Activated CD8-positive, alpha-beta T cell treated with anti-CD3 and anti-CD28 coated beads for 36 hours (primary cell): ENCODE data around the gene MS4A6A. TPM values are rescaled to one million over a fixed set of nuclear protein-coding genes. Genes with fewer than 3 reads are reported as not detected.
"Not testable (repeated sequence)": the region's sequence is repeated elsewhere in the genome, so short reads cannot be mapped to it uniquely, and the experiment has no call there.

ENCODE experiments used
- ATAC-seq: fragments of 200-7000 bp; cut with Tn5 transposase; one replicate; pipeline ENCODE4 v1.10.0; 2021; ENCODE audit warnings: mild to moderate bottlenecking, moderate library complexity
- CTCF ChIA-PET: fragments of 350-600 bp; sonication (Branson Sonifier 250); formaldehyde crosslinking; loops from one replicate; lab custom pipeline; 2021; ENCODE audit warnings: antibody characterized with exemption; lab: Charles Lee
- POLR2A ChIA-PET: fragments of 350-600 bp; sonication (Branson Sonifier 250); formaldehyde crosslinking; loops from one replicate; lab custom pipeline; 2021; ENCODE audit warnings: antibody characterized with exemption; lab: Charles Lee
- DNase-seq: peaks from one replicate; pipeline ENCODE4 v3.0.0-alpha.2; 2020
- H3K27ac Mint-ChIP-seq: one replicate; pipeline ENCODE4 v1.8.0; 2021; ENCODE audit warnings: mild to moderate bottlenecking, mixed read lengths
- H3K27me3 Mint-ChIP-seq: one replicate; pipeline ENCODE4 v1.8.0; 2021; ENCODE audit warnings: mixed read lengths
- H3K36me3 Mint-ChIP-seq: one replicate; pipeline ENCODE4 v1.8.0; 2021; ENCODE audit warnings: low read depth, mixed read lengths
- H3K4me1 Mint-ChIP-seq: one replicate; pipeline ENCODE4 v1.8.0; 2021; ENCODE audit warnings: low read depth, mixed read lengths
- H3K4me3 Mint-ChIP-seq: one replicate; pipeline ENCODE4 v1.8.0; 2021; ENCODE audit warnings: mild to moderate bottlenecking, moderate library complexity, mixed read lengths
- H3K9me3 Mint-ChIP-seq: one replicate; pipeline ENCODE4 v1.8.0; 2021; ENCODE audit warnings: mixed read lengths
- CTCF ChIP-seq: fragments of 200-600 bp; IDR thresholded peaks from one replicate; pipeline ENCODE4 v1.8.0; 2022; ENCODE audit warnings: antibody characterized with exemption, mild to moderate bottlenecking
- intact Hi-C: fragments of 100-400 bp; cut with micrococcal nuclease; formaldehyde crosslinking; loops from one replicate; pipeline ENCODE4 v1.10.0; 2022
- total RNA-seq, 2 experiments: library from RNA; stranded (reverse); gene quantifications; one replicate each; pipeline ENCODE4 v1.2.3, GENCODE V29; 2021

The MS4A6A gene
- total RNA-seq, 2 experiments from 2014 or later: not detected

DNA sequence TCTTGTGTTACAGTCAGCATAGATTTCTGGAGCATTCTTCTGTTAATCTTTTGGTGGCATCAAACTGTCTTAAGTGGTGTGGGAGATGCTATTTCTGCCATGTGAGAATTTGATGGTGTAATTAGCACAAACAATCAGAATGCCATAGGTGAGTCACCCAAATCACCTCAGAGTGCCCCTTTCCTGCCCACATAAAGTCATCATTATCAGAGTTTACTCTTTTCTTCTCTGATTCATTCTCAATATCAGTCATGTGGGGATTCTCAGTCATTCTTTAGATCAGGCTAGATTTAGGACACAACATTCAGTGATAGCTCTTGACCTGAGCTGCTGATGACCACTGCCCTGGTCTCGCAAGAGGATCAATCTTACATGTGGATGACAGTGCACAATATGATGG, 23.7 kb upstream of the MS4A6A start:
- Mint-ChIP-seq H3K27ac (peak overlapping the region; percentile 5), H3K27me3 (peaks cover 22% of the 10 kb centered on the region), H3K4me1 (peaks cover 25% of the 10 kb centered on the region), H3K4me3 (no peak overlapping the region), H3K36me3 (no peaks in the 10 kb centered on the region), H3K9me3 (peaks cover 7% of the 10 kb centered on the region)
- CTCF ChIA-PET: no interaction called here
- no peak for TF ChIP-seq CTCF
- ATAC-seq: peak; percentile 82
- DNase-seq: peak; percentile 32
- intact Hi-C loops: no loop called here
- POLR2A ChIA-PET: no interaction called here

DNA sequence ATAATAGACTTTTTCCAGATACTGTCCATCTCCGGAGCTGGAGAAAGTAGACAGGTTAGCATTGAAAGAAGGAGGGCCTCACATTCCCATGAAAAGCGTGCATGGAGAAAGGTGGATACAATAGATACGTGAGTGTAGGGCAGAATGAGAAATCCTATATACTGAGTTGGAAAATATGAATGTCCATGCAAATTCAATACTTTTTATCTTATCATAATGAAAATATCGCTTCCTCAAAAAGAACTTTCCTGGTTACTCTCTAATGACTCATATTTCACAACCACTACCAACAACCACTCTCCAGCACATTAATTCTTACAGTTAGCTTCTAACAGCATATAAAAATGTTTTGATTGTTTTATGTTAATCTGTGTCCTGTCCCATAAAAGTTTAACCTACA, 22.0 kb upstream of the MS4A6A start:
- Mint-ChIP-seq H3K4me3 (no peak overlapping the region), H3K9me3 (peaks cover 7% of the 10 kb centered on the region), H3K36me3 (no peaks in the 10 kb centered on the region), H3K4me1 (peaks cover 25% of the 10 kb centered on the region), H3K27me3 (peaks cover 21% of the 10 kb centered on the region), H3K27ac (no peak overlapping the region)
- ATAC-seq: no peak
- TF ChIP-seq CTCF: no peak
- ChIA-PET POLR2A (no interaction called here), CTCF (interaction anchor here (0.9 to 1.3 kb wide), 2 partner anchors 10 to 47 kb away, joined by 4 read pairs; no protein-coding TSS in a partner anchor)
- no peak for DNase-seq
- intact Hi-C loops: no loop called here

- H3K27ac Mint-ChIP-seq, DNase-seq, H3K9me3 Mint-ChIP-seq, H3K36me3 Mint-ChIP-seq, POLR2A ChIA-PET, CTCF ChIA-PET, intact Hi-C loops, H3K4me3 Mint-ChIP-seq, ATAC-seq: not testable (repeated sequence)
- H3K4me1 Mint-ChIP-seq: peaks cover 17% of the 10 kb centered on the region
- H3K27me3 Mint-ChIP-seq: peaks cover 15% of the 10 kb centered on the region
Measured at GRCh38 chr11:60201334-60201733, 18.5 kb upstream of the MS4A6A start.

DNA sequence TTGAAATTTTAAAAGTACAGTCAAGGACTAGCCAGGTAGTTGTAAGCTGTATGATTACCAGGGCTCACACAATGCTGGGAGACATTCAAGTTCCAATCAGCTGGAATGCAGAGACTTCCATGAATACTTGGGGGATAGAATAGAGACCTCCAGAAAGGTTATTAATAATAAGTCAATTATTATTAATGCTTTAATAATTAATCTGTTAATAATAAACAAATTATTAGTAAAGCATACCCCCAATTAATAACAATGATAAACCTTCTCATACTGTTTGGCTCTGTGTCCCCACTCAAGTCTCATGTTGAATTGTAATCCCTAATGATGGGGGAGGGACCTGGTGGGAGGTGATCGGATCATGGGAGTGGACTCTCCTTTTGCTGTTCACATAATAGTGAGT, 14.6 kb upstream of the MS4A6A start:
- H3K27me3 Mint-ChIP-seq: peaks cover 19% of the 10 kb centered on the region
- H3K4me1 Mint-ChIP-seq: peaks cover 15% of the 10 kb centered on the region
- intact Hi-C loops: no loop called here
- peaks cover 9% of the 10 kb centered on the region for H3K9me3 Mint-ChIP-seq
- H3K4me3 Mint-ChIP-seq: no peak overlapping the region
- ATAC-seq (no peak), DNase-seq (no peak)
- no peak overlapping the region for H3K27ac Mint-ChIP-seq
- no peaks in the 10 kb centered on the region for H3K36me3 Mint-ChIP-seq
- no peak for TF ChIP-seq CTCF
- ChIA-PET POLR2A (interaction anchor here (0.6 kb wide), 1 partner anchor 257 kb away, joined by 3 read pairs; no protein-coding TSS in a partner anchor), CTCF (interaction anchor here (1.0 kb wide), 1 partner anchor 32 kb away, joined by 3 read pairs; no protein-coding TSS in a partner anchor)

DNA sequence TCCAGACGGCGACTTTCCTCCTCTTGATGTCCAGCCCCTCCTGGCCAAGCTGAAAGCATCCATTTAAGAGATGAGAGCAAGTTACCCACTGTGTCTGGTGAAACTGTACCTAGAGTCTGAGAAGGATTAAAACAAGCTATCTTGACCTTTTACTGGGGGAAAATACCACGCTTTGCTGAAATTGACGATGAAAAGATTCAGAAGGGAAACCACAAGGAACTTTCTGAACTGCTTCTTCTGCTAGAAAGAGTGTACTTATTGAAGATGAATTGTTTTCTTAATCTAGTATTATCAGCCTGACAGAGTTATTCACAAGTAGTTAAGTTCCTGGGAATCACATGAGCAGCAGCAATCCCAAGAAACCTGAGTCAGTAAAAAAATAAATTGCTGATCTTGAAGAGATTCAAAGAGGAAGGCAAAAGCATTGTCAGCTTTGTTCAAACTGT, 13.1 kb upstream of the MS4A6A start:
- peak; percentile 55 for ATAC-seq
- Mint-ChIP-seq H3K27ac (no peak overlapping the region), H3K27me3 (peaks cover 18% of the 10 kb centered on the region), H3K9me3 (peaks cover 5% of the 10 kb centered on the region), H3K36me3 (no peaks in the 10 kb centered on the region), H3K4me1 (peaks cover 15% of the 10 kb centered on the region), H3K4me3 (no peak overlapping the region)
- ChIA-PET CTCF (interaction anchor here (2.1 kb wide), 1 partner anchor 11 kb away, joined by 6 read pairs; no protein-coding TSS in a partner anchor), POLR2A (no interaction called here)
- intact Hi-C loops: no loop called here
- TF ChIP-seq CTCF: no peak
- DNase-seq: no peak
